Astrocyte (in vitro differentiated cells and primary cell): ENCODE data around the gene ADAP1. TPM values are rescaled to one million over a fixed set of nuclear protein-coding genes. Genes with fewer than 3 reads are reported as not detected.

Experiments
- DNase-seq: peaks from one replicate; pipeline ENCODE4 v3.0.0-alpha.2; 2010; ENCODE audit warnings: low read depth
- FAIRE-seq: peaks from 2 replicates; lab custom pipeline; 2011; peaks lifted over from hg19 to GRCh38; lab: Jason Lieb, UNC
- H2AFZ ChIP-seq: 2 replicates; pipeline ENCODE4 v1.6.0; 2012; ENCODE audit warnings: low read depth, low read length, inconsistent platforms
- H3K27ac ChIP-seq: 2 replicates; pipeline ENCODE4 v1.5.1; 2011; ENCODE audit warnings: low read depth, low read length, inconsistent platforms
- H3K27me3 ChIP-seq: 2 replicates; pipeline ENCODE4 v1.6.0; 2011; ENCODE audit warnings: low read length, inconsistent platforms; ENCODE audit not compliant: insufficient read depth
- H3K36me3 ChIP-seq: 2 replicates; pipeline ENCODE4 v1.5.1; 2011; ENCODE audit warnings: low read length, inconsistent platforms; ENCODE audit not compliant: insufficient read depth
- H3K4me1 ChIP-seq: 2 replicates; pipeline ENCODE4 v1.5.1; 2011; ENCODE audit warnings: low read length, inconsistent platforms; ENCODE audit not compliant: insufficient read depth
- H3K4me2 ChIP-seq: 2 replicates; pipeline ENCODE4 v1.6.0; 2012; ENCODE audit warnings: low read length, inconsistent platforms
- H3K4me3 ChIP-seq: 2 replicates; pipeline ENCODE4 v1.5.1; 2011; ENCODE audit warnings: low read depth, mild to moderate bottlenecking, low read length, inconsistent platforms; ENCODE audit not compliant: insufficient read depth
- H3K79me2 ChIP-seq: 2 replicates; pipeline ENCODE4 v1.6.0; 2012; ENCODE audit warnings: mild to moderate bottlenecking, low read length, inconsistent platforms; ENCODE audit not compliant: insufficient read depth
- H3K9ac ChIP-seq: 2 replicates; pipeline ENCODE4 v1.6.0; 2012; ENCODE audit warnings: mild to moderate bottlenecking, low read length, inconsistent platforms
- H3K9me3 ChIP-seq: 2 replicates; pipeline ENCODE4 v1.5.1; 2012; ENCODE audit warnings: low read depth, mild to moderate bottlenecking, low read length, inconsistent platforms; ENCODE audit not compliant: insufficient read depth
- H4K20me1 ChIP-seq: 2 replicates; pipeline ENCODE4 v1.6.0; 2012; ENCODE audit warnings: low read length, inconsistent platforms; ENCODE audit not compliant: insufficient read depth
- H3K27ac Mint-ChIP-seq: one replicate; pipeline ENCODE4 v1.8.0; 2021; ENCODE audit warnings: mild to moderate bottlenecking, mixed read lengths; ENCODE audit not compliant: unreplicated experiment
- H3K27me3 Mint-ChIP-seq: one replicate; pipeline ENCODE4 v1.8.0; 2021; ENCODE audit warnings: low read depth, mixed read lengths; ENCODE audit not compliant: unreplicated experiment
- H3K36me3 Mint-ChIP-seq: one replicate; pipeline ENCODE4 v1.8.0; 2021; ENCODE audit warnings: low read depth, mixed read lengths; ENCODE audit not compliant: unreplicated experiment
- H3K4me1 Mint-ChIP-seq: one replicate; pipeline ENCODE4 v1.8.0; 2021; ENCODE audit warnings: low read depth, mixed read lengths; ENCODE audit not compliant: unreplicated experiment
- H3K4me3 Mint-ChIP-seq: one replicate; pipeline ENCODE4 v1.8.0; 2021; ENCODE audit warnings: mild to moderate bottlenecking, moderate library complexity, mixed read lengths; ENCODE audit not compliant: unreplicated experiment
- H3K9me3 Mint-ChIP-seq: one replicate; pipeline ENCODE4 v1.8.0; 2021; ENCODE audit warnings: mild to moderate bottlenecking, mixed read lengths; ENCODE audit not compliant: unreplicated experiment
- CTCF ChIP-seq: IDR thresholded peaks from 2 replicates; pipeline ENCODE4 v1.5.1; 2011; ENCODE audit warnings: low read depth, mild to moderate bottlenecking, inconsistent platforms, low read length, moderate library complexity; ENCODE audit not compliant: insufficient read depth
- EZH2 ChIP-seq: IDR thresholded peaks from 2 replicates; pipeline ENCODE4 v1.6.1; 2012; ENCODE audit warnings: mild to moderate bottlenecking, low read length, inconsistent platforms; ENCODE audit not compliant: insufficient read depth
- total RNA-seq: library from RNA; stranded (reverse); gene quantifications from 2 replicates; pipeline ENCODE4 v1.2.1, GENCODE V29; 2021

The ADAP1 gene
- total RNA-seq, 1 donor from 2014 or later, result 4.8 TPM

DNA sequence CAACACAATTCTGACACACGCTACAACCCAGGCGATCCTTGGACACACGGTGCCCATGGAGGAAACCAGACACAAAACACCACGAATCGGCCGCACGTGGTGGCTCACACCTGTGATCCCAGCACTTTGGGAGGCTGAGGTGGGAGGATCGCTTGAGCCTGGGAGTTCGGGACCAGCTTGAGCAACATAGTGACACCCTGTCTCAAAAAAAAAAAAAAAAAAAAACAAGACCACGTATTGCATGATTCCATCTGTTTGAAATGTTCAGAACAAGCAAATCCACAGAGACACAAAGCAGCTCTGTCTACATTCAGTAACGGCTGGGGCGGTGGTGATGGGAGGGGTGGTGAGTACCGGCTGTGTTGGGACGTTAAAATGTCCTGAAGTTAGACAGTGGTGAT lies 25.2 kb downstream of the ADAP1 start:
- no peak overlapping the region for H3K27ac Mint-ChIP-seq
- DNase-seq, result no peak
- Histone ChIP-seq H3K4me3 (no peak overlapping the region), H3K36me3 (no peaks in the 10 kb centered on the region), H3K9me3 (no peaks in the 10 kb centered on the region), H3K27ac (no peak overlapping the region), H3K4me1 (peaks cover 14% of the 10 kb centered on the region), H3K4me2 (peak overlapping the region; percentile 34), H3K27me3 (no peaks in the 10 kb centered on the region), H3K9ac (peak overlapping the region; percentile 47), H3K79me2 (no peaks in the 10 kb centered on the region), H4K20me1 (no peaks in the 10 kb centered on the region), H2AFZ (no peak overlapping the region)
- H3K4me1 Mint-ChIP-seq, result peaks cover 2% of the 10 kb centered on the region
- H3K36me3 Mint-ChIP-seq, result no peaks in the 10 kb centered on the region
- H3K27me3 Mint-ChIP-seq, result no peaks in the 10 kb centered on the region
- TF ChIP-seq CTCF, result no peak
- TF ChIP-seq EZH2, result no peak
- FAIRE-seq, result no peak
- no peak overlapping the region for H3K4me3 Mint-ChIP-seq
- no peaks in the 10 kb centered on the region for H3K9me3 Mint-ChIP-seq

- no peak overlapping the region for H3K9ac ChIP-seq
These were observed 27.3 kb downstream of the ADAP1 start for GRCh38 chr7:927031-927671.

More at GRCh38 chr7:927031-927671, 27.3 kb downstream of the ADAP1 start:
- Mint-ChIP-seq H3K4me3 (no peak overlapping the region), H3K27ac (no peak overlapping the region), H3K36me3 (no peaks in the 10 kb centered on the region), H3K9me3 (no peaks in the 10 kb centered on the region), H3K4me1 (peaks cover 2% of the 10 kb centered on the region), H3K27me3 (no peaks in the 10 kb centered on the region)
- Histone ChIP-seq H3K36me3 (no peaks in the 10 kb centered on the region), H3K4me2 (no peak overlapping the region), H4K20me1 (no peaks in the 10 kb centered on the region), H3K79me2 (no peaks in the 10 kb centered on the region), H3K4me1 (peaks cover 24% of the 10 kb centered on the region), H3K9me3 (no peaks in the 10 kb centered on the region), H3K4me3 (no peak overlapping the region), H2AFZ (no peak overlapping the region), H3K27ac (no peak overlapping the region), H3K27me3 (no peaks in the 10 kb centered on the region)
- DNase-seq (no peak), FAIRE-seq (no peak)
- TF ChIP-seq EZH2 (no peak), CTCF (no peak)
